DMS79 (cell line): Measurements from ENCODE around the gene MEX3C.

Source experiments
- DNase-seq: peaks from one replicate; lab custom pipeline; 2025; lab: John Stamatoyannopoulos, UW

The MEX3C gene

DNA sequence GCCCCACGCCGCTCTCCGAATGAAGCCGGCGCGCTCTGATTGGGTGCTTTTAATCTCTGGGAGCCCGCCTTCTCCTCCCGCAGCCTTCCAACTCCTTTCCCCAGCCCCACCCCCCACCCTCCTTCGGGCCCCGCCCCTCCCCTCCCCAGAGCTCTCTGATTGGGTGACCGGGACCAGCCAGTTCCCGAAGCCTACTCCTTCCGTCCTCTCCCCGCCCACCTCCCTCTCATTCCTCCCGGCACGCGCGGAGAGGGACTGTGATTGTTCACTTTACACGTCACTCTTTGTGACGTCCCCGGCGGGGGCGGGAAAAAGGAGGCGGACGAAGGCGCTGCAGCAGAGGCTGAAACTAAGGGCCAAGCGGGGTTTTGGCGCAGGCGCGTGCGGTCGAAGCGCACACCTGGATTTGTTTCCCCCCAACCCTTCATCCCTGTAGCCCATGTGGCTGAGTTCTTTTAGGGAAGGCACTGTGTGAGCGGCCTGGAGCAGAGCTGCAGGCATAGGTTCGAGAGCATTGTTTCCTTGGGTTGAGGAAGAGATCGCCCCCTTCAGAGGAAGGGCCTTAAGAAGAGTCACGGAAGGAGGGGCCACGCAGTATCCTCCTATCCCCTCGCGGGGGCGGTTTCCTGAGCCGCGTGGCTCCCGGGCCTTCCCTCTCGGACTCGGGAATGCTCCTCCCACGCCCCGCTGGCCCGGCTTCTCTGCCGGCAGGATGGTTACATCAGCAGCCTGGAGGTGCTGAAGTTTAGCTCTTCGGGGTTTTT is at the start of gene MEX3C:
TSS of gene MEX3C (minus strand) at position 21 of the 764 bp plus-strand sequence. CDS start 361 bp downstream, outside the sequence.
- DNase-seq: peak; percentile 99

- DNase-seq: no peak
Observed at GRCh38 chr18:51241226-51241625, 43.7 kb upstream of the MEX3C start.

DNA sequence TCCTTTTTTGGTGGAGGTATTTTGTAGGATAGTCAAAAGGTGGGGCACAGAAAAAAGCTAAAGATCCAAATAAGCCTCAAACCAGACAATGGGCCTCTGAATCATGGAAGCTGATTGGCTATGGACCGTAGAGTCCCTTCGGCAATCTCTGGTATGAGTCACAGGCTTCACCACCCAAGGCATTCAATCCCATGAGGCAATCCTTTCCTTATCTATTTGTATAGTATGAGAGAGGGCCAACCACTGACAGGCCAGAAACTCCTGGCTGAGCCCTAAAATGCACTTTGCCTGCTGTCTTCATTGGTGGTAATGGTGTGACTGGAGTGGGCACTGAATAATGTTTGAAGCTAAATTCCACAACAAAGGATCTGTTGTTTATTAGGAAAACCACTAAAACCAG is 38.7 kb upstream of the MEX3C start:
- no peak for DNase-seq

- no peak for DNase-seq
Observed at GRCh38 chr18:51235009-51235789, 37.7 kb upstream of the MEX3C start.

- DNase-seq: no peak
Observed at GRCh38 chr18:51234117-51235008, 36.9 kb upstream of the MEX3C start.

DNA sequence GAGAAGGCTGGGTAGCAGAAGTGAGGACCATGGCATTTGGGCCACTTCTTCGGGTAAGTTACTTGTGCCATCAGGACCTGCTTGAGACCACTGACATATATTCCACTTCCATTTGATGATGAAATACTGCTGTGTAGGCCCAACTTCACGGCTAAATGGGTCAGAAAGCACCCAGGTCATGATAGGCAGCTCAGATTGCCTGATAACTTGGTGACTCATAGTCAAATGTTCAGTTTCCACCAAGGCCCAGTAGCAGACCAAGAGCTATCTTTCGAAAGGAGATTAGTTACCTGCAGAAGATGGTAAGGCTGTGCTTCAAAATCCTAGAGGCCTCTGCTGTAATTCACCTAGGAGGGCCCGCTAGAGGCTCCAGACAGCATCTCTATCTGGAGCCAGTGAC is 31.8 kb upstream of the MEX3C start:
- DNase-seq: no peak

GRCh38 chr18:51227660-51228059 is 30.2 kb upstream of the MEX3C start:
- DNase-seq: no peak

DNA sequence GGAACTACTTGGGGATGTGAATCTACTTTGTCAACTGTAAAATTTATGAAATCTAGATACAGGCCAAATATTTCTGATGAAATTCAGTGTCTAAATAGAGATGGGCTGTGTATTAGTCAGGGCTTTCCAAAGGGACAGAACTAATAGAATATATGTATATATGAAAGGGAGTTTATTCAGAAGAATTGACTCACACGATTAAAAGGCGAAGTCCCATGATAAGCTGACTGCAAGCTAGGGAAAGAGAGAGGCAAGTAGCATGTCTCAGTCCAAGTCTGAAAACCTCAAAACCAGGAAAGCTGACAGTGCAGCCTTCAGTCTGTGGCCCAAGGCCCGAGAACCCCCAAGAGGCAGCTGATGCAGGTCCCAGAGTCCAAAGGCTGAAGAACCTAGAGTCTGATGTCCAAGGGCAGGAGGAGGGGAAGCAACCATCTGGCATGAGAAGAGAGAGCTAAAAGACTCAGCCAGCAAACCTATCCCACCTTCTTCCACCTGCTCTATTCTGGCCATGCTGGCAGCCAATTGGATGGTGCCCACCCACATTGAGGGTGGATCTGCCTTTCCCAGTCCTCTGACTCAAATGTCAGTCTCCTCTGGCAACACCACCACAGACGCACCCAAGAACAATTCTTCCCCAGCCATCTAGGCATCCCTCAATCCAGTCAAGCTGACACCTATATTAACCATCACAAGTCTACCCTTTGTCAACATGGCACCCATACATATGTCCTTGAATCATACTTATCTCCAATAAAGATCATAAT is 29.3 kb upstream of the MEX3C start:
- no peak for DNase-seq

- peak; percentile 66 for DNase-seq
Observed at GRCh38 chr18:51226068-51226467, 28.6 kb upstream of the MEX3C start.

- no peak for DNase-seq
Observed at GRCh38 chr18:51212606-51213005, 15.1 kb upstream of the MEX3C start.

DNA sequence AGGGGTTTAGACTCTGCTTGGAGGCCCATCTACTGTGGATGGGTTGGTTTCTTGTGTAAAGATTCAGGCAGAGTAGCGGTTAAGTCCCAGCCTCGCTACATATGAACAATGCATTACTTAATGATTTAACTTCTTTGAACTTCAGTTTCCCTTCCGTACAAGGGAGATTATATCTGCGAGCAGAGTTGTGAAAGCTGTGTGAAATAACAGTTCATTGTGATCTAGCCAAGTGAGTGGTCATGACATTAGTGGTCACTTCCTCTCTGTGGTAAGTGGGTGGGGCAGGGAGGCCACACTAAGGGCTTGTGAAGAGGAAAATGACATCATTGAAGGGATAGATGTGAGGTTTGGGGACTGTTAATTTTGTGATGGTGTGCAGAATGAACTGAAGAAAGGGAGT is 14.1 kb upstream of the MEX3C start:
- DNase-seq: no peak

GRCh38 chr18:51196811-51197660 is 445 bp downstream of the MEX3C start:
- DNase-seq: no peak

DNA sequence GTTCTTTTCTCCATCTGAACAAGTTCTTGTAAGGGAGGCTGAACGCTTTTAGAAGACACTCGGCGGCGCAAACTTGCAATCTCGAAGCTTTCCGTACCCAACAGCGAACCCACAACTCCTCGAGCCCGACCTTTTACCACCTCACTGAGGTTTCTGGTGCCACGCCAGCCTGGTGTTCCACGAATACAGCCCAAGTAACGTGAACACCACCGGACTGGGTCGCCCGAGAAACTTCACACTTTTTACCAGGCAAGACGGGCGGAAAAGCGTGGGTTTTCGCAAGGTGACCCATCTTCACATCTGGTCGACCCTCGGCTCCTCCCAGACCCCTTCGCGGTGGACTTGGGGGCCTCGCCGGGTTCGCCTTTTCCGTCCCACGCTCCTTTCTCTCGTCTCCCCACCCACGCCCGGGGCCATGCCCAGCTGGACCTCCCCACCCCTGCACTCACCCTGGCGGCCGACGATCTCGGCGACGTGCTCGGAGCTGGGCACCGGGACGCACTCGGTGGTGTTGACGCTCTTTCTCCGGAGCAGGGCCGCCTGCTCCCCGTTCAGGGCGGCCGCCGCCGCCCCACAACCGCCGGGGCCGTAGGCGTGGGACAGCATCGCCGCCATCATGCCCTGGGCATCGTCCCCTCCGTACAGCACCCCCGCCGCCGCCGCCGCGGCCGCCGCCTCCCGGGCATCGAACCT is 1.2 kb downstream of the MEX3C start:
- DNase-seq: no peak

- DNase-seq: peak; percentile 68
Observed at GRCh38 chr18:51195451-51196117, 1.9 kb downstream of the MEX3C start.

DNA sequence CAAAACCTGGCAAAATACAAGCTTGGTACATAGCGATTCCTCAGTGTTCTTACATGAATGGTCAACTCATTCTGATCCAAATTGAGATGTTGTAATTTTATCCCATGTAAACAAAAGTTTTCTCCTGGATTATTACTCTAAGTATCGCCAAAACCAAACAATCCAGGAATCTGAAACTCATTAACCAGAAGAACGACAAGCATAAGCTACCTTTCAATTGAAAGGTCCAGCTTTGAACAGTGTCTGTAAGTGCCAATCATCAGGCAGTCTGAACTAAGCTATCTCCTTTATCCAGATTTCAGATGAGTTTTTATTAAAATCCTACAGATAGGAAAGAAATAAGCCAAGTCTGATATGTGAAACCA is 2.4 kb downstream of the MEX3C start:
- DNase-seq: no peak

DNA sequence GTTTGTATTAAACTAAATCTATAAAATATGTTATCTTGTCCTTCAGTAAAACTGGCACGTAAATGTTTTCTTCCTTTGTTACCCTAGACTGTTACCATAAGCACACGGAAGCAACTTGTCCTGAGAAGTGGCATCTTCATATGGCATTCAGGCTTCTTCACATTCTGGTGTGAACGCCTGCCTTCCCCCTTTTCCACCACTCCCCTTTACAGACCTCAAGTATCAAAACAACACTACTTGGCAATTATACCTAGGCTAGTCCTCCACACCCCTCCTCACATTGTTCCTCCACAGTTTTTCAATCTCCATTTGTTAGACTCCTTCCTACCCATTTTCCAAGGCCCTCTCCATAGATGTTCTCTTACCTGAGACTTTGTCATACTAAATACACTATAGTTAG is 2.9 kb downstream of the MEX3C start:
- DNase-seq: peak; percentile 8

DNA sequence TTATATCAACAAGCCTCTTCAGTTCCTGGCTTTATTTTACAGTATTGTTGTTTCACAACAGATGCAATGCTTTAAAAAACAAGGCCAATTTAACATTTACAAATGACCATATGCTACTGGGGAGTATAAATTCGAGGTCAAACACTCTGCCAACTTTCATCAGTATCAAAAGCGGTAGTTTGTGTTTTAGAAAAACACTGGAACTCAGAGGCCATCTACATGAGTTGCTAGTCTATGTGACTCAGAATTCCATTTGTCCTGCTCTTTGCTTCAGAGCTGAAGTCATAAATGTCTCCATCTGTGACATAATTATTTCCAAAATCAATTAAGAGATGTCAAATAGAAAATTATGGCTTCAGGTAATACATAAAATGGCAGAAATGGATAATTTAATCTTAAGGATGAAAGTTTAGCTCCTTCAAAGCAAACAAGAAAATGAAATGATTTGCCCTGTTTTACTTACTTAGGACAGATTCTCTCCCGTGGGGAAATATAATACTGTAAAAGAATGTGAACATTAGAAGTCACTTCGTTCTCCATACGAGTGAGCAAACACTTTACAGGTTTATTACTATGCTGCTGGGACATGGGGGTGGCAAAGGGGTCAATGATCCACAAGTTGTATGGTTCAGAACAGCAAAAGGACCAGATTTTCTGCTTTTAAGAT is 3.7 kb downstream of the MEX3C start:
- no peak for DNase-seq

DNA sequence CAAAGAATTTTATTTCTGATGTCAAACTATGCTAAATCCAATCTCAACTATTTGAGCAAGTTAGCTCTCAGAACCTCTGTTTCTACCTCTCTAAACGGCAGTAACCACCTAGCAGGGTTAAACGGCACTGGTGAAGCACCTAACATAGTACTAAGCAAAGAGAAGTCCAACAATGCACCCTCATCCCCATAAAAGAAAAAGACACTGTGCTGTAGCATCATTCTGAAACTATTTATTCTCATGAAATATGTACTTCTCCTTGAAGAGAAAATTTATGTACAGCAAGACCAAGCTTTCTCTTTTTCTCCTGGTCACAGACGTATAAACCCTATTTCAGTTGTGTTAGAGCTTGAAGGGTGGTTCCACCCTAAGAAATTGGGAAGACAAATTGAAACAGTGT is 4.8 kb downstream of the MEX3C start:
- DNase-seq: no peak

DNA sequence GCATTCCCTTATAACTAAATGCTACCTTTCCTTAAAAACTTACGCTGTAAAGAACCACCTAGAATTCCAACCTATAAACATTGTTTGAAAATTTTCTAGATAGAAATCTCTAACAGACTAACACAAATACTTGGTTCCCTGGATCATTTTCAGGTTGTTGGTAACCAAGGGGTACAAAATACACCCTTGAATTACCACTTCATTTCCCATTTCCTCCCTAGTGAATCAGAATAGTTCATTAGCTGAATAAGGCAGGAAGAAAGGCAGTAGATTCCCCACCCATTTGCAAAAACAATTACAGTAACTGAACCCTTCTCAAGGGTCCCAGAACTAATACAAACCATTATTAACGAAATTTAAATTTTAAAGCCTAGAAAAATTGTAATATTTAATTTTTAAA is 5.5 kb downstream of the MEX3C start:
- DNase-seq: no peak
